GM23248 (cell line): ENCODE results near the gene CHI3L2.

ENCODE experiments used
- EZH2 ChIP-seq: fragments of 200-600 bp; sonication (generic); IDR thresholded peaks from 2 replicates; pipeline ENCODE4 v1.6.1; 2018; ENCODE audit warnings: antibody characterized with exemption, mild to moderate bottlenecking; ENCODE audit not compliant: insufficient read depth, poor library complexity, severe bottlenecking
- EZH2phosphoT487 ChIP-seq: fragments of 200-600 bp; sonication (generic); IDR thresholded peaks from 2 replicates; pipeline ENCODE4 v1.6.1; 2018; ENCODE audit warnings: antibody characterized with exemption, moderate library complexity, mild to moderate bottlenecking, low read depth; ENCODE audit not compliant: insufficient read depth

DNA sequence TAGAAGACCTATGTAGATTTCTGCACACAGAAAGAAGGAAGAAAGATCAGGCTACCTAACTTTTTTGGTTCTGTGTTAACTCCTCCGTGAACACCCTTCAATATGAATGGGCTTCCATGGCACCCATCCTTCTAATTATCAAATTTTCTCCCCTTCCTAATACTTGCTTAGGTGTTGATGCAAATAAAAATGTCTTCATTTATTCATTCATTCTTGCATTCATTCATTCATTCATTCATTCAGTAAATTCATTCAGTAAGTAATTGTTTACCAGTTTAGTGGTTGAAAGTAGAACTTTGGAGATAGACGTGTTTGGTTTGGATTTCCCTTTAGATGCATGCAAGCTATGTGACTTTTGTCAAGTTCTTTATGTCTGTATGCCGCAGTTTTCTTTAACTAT, 4.6 kb downstream of the CHI3L2 start:
- TF ChIP-seq EZH2phosphoT487 = no peak
- TF ChIP-seq EZH2 = no peak
